ENCODE measurements around the gene ZAR1L.

Gene ZAR1L

DNA sequence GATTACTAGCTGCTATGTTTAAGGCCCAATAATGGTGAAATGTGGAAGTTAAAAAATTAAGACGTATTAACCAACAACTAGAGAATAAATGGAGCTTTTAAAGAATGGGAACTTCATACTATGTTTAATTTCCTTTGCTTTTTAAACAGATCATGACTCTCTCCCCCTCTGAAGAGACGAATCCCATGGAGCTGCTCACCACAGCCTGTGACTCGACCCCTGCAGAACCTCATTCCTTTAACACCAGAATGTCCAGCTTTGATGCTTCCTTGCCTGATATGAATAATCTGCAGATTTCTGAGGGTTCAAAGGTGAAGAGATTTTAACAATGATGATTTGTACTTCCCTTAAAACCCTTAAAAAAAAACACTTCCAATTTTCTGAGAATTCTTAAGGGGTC, 53.0 kb downstream of the ZAR1L start:
- H3K27ac ChIP-seq = no peak overlapping the region
- TF ChIP-seq ZFX (IDR thresholded peaks at IDR 0.05) = no peak
- TF ChIP-seq, protein P1, sequence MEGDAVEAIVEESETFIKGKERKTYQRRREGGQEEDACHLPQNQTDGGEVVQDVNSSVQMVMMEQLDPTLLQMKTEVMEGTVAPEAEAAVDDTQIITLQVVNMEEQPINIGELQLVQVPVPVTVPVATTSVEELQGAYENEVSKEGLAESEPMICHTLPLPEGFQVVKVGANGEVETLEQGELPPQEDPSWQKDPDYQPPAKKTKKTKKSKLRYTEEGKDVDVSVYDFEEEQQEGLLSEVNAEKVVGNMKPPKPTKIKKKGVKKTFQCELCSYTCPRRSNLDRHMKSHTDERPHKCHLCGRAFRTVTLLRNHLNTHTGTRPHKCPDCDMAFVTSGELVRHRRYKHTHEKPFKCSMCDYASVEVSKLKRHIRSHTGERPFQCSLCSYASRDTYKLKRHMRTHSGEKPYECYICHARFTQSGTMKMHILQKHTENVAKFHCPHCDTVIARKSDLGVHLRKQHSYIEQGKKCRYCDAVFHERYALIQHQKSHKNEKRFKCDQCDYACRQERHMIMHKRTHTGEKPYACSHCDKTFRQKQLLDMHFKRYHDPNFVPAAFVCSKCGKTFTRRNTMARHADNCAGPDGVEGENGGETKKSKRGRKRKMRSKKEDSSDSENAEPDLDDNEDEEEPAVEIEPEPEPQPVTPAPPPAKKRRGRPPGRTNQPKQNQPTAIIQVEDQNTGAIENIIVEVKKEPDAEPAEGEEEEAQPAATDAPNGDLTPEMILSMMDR (conservative IDR thresholded peaks at IDR 0.05) = no peak

- TF ChIP-seq, protein P1 (conservative IDR thresholded peaks at IDR 0.05) = no peak
- no peak for TF ChIP-seq ZFX (IDR thresholded peaks at IDR 0.05)
- H3K27ac ChIP-seq = no peak overlapping the region
These were observed 53.6 kb downstream of the ZAR1L start for GRCh38 chr13:32261567-32261966.

DNA sequence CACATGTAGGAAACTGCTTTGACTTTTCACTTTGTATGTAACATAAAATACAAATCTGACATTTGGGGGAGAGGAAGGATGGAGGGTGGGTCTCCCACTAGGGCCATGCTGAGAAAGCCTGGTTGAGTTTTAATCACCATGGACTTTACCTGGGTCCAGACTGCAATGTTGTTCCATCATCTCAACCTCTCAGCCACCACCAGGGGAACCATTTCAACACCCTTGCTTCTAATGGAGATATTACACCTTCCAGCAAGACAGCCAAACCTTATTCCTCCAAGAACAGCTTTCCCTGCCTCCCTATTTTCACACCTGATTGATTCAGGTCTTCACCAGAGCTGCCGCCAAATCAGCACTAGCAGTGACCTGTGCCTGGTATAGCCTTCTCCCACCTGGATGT, 56.0 kb downstream of the ZAR1L start:
- H3K27ac ChIP-seq = no peak overlapping the region
- no peak for TF ChIP-seq ZFX (IDR thresholded peaks at IDR 0.05)
- TF ChIP-seq, protein P1 (conservative IDR thresholded peaks at IDR 0.05) = peak; percentile 63

- TF ChIP-seq, protein P1 (conservative IDR thresholded peaks at IDR 0.05) = no peak
- no peak for TF ChIP-seq ZFX (IDR thresholded peaks at IDR 0.05)
These were observed 57.5 kb downstream of the ZAR1L start for GRCh38 chr13:32257649-32258048.

DNA sequence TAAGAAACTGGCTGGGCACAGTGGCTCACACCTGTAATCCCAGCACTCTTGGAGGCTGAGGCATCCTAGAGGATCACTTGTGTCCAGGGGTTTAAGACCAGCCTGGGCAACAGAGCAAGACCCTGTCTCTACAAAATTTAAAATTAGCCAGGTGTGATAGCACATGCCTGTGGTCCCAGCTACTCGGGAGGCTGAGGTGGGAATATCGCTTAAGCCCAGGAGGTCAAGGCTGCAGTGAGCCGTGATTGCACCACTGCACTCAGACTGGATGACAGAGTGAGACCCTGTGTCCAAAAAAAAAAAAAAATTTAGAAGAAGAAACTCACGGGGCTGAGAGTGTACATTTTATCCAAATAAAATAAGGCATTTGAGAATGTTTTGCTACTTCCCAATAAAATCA, 58.9 kb downstream of the ZAR1L start:
- no peak overlapping the region for H3K27ac ChIP-seq
- TF ChIP-seq, protein P1 (conservative IDR thresholded peaks at IDR 0.05) = no peak

More at GRCh38 chr13:32257649-32258048, 57.5 kb downstream of the ZAR1L start:
- H3K27ac ChIP-seq = no peak overlapping the region

DNA sequence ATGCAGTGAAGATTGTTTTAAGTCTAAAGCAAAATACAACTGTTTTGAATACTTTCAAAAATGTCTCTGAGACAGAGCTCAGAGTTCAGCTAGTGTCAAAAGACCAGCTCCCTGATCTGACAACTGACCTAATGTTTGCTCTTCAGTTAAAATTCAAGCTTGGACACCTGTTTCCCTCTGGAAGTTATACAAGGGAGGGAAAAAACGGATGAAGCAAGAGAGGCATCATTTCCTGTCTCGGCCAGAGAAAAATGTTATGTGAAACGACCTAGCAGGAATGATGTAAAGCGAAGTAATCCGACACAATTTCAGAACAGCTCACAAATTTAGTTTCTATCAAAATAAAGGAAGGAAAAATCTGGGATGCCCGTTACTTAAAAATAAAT, 59.4 kb downstream of the ZAR1L start:
- no peak overlapping the region; the same call in 1 of the 2 replicates for H3K27ac ChIP-seq
- TF ChIP-seq, protein P1 (conservative IDR thresholded peaks at IDR 0.05) = no peak
- no peak for TF ChIP-seq ZFX (IDR thresholded peaks at IDR 0.05)

DNA sequence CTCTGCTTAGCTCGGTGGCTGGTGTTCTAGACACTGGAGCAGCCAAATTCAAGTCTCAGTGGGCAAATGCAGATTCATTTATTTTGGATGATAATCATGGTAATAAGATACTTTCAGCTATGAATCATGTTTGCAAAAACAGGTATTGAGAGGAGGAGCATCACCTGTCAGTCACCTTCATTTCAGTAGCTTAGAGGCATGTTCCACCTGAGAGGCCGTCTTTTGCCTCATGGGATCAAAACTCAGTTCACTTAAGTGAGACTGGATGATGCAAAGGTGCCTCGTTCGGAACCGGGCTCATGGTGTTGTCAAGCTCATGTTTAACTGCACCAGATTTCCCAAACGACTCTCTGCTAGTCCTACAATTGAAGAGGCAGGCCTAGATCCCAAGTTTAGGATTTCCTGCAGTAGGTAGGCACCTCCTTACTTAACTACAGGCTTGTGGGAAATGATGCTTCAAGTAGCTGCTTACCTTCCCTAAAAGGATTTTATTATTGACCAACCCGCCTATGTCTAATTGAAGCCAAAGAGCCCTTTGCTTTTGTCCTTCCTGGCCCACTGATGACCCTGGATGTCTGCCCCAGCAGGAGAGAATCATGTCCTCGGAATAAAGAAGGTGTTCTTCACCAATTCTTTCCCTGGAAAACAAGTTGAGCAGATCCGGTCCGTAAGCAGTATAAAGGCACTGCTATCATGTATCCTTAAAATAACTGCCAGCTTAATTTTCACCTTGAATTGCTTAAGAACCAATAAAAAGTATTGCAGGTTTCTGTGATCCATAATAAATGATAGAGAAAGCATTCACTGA, 60.0 kb downstream of the ZAR1L start:
- peak overlapping the region; percentile 67; the same call in 1 of the 2 replicates for H3K27ac ChIP-seq
- TF ChIP-seq, protein P1 (conservative IDR thresholded peaks at IDR 0.05) = no peak
- 0 out of 2 replicates have a peak, but pooled peaks have one; percentile 32 for TF ChIP-seq ZFX (IDR thresholded peaks at IDR 0.05)

Data from C4-2B (cell line).